HG03064 (cell line): ENCODE measurements around the gene TPRG1L.
"Not testable (repeated sequence)": the region's sequence is repeated elsewhere in the genome, so short reads cannot be mapped to it uniquely, and the experiment has no call there.

Source experiments
- ATAC-seq: cut with Tn5 transposase; IDR thresholded peaks from one replicate; pipeline ENCODE4 v1.9.1; 2021; ENCODE audit warnings: low read depth; ENCODE audit not compliant: unreplicated experiment

Gene TPRG1L

GRCh38 chr1:3607703-3608065, 17.1 kb upstream of the TPRG1L start:
- ATAC-seq = no peak

GRCh38 chr1:3608154-3608553, 16.7 kb upstream of the TPRG1L start:
- no peak for ATAC-seq

GRCh38 chr1:3609016-3609768, 15.6 kb upstream of the TPRG1L start:
- no peak for ATAC-seq

DNA sequence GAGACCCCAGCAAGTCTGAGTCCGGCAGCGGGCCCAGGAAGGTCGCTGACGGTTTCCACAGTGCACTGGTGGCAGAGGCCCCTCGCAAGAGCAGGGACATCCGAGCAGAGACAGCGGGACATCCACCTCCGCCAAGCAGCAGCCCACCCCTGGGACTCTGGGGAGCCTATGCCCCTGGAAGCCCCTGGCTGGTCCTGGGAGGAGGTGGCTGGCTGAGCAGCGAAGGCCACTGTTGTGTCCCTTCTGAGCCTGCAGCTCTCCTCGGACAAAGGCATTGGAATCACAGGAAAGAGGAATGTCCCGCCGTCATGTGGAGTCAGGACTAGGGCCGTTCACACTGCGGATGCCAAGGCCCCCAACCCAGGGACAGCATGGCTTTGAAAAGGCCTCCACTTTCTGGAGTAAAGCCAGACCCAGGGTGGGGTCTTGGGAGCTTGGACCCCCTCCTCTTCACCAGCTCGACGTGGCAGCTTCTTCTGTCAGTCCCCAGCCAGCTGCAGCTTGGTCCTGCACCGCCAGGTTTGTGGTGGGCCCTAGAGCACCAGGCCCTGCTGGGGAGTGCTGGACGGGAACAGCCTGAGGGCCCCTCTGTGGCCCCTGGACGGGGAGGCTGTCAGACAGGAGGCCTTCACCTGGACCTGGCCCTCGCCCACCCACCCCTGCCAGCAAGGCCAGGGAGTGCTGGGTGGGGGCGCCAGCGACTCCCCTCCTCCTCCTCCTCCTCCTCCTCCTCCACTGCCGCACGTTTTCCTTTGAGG, 14.9 kb upstream of the TPRG1L start:
- ATAC-seq = no peak

- ATAC-seq = no peak
Observed at GRCh38 chr1:3610527-3611169, 14.2 kb upstream of the TPRG1L start.

DNA sequence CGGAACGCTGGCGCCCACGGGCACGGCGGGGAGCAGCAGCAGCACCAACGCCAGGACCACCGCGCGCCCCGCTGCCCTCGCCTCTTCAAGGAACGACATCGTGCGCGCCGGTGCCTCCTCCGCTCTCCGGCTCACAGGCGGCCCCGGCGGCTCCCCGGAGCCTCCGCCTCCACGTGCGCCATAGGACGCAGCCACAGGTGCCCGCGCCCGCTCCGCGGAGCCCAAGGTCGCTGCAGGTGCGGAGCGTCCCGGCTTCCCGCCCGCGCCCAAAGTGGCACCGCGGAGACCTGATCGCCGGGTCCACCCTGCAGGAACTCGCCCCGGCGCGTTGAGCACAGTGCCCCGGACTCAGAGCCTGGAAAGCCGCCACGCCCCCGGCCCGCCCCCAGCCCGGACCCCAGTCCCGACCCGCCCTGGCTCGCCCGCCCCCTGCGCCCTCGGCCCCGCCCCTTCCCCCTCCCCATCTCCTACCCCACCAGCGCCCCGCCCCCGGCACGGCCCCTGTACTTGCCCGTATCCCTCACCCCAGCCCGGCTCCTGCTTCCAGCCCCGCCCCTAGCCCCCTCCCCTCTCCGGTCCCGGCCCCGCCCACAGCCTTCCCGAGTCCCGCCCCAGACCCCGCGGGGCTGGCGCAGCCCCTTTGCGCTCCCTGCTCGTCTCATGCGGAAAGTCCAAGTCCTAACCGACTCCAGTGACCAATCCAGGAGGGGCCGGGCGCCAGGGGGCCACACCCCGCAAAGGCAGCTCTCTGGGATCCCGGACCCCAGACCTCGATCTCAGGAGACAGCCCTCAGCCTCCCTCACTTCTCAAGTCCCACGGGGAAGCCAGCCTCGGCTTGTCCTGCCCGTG, 13.4 kb upstream of the TPRG1L start, which contains the start of gene MEGF6:
TSS of gene MEGF6 (minus strand) at position 339 of the 850 bp plus-strand sequence. CDS start at position 99, 240 bp downstream.
- ATAC-seq = no peak

- ATAC-seq = no peak
Observed at GRCh38 chr1:3612123-3612522, 12.7 kb upstream of the TPRG1L start.

- ATAC-seq = no peak
Observed at GRCh38 chr1:3614755-3615742, 9.8 kb upstream of the TPRG1L start.

DNA sequence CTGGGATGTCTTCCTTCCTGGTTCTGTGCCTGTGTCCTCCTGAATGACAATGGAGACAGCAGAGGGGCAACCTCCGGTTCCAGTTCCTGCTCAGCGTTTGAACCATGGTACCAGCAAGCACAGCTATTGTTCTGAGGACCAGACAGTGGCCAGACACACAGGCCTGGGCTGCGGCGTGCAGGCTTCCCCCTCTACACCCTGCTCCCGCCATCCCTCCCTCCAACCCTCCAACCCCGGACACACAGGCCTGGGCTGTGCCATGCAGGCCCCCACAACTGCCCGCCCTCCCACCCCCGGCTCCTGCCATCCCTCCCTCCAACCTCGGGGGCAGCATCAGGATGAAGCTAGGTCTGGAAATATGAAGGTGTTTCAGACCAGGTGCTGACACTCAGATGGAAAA, 8.0 kb upstream of the TPRG1L start:
- no peak for ATAC-seq

DNA sequence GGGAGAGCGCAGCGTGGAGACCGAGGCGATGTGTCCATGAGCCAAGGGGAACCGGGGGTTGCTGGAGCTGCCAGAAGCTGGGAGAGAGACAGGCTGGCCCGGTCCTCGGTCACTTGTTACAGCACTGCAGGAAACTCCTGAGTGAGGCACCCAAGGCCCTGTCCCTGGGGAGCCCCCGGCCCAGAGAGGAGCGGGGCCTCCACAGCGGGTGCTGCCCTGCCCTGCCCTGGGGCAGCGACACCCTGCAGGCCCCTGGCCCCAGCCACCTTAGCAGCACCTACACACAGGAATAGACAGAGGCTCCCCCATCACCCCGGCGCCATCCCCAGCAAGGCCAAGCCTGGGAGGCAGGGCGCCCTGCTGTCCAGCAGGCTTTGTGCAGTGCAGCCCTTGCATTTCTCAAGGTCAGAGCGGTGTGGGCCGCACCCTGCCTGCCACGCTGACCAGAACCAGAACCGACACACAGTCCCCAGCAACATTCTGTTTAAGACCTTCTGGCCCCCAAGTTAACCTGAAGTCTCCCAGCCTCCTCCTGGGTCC, 6.9 kb upstream of the TPRG1L start:
- no peak for ATAC-seq

DNA sequence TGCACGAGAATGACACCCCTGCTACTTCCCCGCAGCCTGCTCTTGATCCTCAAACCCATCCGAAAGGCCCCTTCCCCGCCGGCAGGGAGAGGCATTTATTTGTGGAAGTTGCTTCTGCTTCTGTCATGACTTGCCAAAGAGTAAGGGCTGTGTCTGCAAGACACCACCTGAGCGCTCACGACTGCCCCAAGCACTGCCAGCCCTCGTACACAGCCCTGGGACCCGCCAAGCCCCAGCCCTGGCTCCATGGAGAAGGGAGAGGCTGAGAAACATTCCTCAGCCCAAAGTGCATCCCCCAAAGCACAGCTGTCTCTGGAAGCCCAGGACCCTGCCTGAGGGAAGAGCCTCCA, 6.3 kb upstream of the TPRG1L start:
- no peak for ATAC-seq

DNA sequence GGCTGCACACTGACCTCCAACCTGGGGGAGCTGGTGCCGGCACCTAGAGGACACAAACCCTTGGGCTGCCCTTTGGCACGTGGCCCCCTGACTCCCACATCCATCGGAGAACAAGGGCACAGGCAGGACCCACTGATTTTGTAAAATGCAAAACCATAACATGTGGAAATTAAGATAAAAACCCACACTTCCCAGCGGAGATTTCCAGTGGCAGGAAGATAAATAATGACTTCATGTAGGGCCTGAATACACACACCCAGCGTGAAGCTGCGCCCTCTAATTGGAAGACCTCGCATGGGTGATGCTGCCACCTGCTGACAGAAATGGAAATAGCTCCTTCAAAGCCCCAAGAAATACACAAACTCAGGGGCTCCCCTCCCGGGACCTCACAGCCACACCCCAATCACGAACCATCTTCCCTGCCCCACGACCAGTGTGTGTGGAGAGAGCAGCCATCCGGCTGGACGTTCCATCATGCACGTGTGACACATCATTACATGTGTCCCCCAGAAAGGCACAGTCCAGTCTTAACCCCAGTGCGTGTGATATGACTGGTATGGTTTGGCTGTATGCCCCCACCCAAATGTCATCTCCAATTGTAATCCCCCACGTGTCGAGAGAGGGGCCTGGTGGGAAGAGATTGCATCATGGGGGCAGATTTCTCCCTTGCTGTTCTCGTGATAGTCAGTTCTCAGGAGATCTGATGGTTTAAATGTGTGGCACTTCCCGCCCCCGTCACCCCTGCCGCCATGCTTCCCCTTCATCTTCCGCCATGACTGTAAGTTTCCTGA, 5.7 kb upstream of the TPRG1L start:
- no peak for ATAC-seq

GRCh38 chr1:3620708-3621107, 4.1 kb upstream of the TPRG1L start:
- no peak for ATAC-seq

DNA sequence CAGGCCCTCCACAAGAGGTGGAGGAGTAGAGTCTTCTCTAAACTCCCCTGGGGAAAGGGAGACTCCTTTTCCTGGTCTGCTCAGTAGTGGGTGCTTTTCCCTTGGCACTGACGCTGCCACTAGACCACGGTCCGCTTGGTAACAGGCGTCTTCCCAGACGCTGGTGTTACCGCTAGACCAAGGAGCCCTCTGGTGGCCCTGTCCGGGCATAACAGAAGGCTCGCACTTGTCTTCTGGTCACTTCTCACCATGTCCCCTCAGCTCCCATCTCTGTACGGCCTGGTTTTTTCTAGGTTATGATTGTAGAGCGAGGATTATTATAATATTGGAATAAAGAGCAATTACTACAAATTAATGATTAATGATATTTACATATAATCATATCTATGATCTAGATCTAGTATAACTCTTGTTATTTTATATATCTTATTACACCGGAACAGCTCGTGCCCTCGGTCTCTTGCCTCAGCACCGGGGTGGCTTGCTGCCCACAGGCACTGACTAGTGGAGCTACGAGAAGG, 3.6 kb upstream of the TPRG1L start:
- not testable (repeated sequence) for ATAC-seq

- not testable (repeated sequence) for ATAC-seq
Observed at GRCh38 chr1:3622102-3622501, 2.7 kb upstream of the TPRG1L start.

- ATAC-seq = no peak
Observed at GRCh38 chr1:3623441-3624199, 1.2 kb upstream of the TPRG1L start.

DNA sequence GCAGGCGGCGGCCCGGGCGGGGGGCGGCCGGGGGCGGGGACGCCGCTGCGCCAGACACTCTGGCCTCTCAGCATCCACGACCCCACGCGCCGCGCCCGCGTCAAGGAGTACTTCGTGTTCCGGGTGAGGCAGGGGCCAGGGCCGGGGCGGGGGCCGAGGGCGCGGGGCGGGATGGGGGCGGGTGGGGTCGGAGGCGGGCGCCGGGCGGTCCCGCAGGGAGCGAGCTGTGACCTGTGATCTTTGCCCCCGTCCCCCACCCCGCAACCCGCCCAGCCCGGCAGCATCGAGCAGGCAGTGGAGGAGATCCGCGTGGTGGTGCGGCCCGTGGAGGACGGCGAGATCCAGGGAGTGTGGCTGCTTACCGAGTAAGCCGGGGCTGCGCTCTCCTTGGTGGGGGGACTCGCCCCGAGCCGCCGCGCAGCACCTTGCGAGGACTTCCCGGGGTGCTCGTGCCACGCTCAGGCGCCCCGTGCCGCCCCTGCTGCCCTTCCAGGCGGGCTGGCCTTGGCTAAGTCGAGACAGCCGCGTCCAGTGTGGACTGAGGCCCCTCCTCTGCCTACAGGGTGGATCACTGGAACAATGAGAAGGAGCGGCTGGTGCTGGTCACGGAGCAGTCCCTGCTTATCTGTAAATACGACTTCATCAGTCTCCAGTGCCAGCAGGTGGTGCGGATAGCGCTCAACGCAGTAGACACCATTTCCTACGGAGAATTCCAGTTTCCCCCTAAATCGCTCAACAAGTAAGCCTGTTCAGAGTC, 514 bp downstream of the TPRG1L start:
- peak; percentile 17 for ATAC-seq
